Esophagus squamous epithelium (tissue), 5 donors: ENCODE data around the gene TTC39A. TPM values are rescaled to one million over a fixed set of nuclear protein-coding genes. Genes with fewer than 3 reads are reported as not detected.

ENCODE experiments used
- DNase-seq: peaks from one replicate; lab custom pipeline; 2025; lab: John Stamatoyannopoulos, UW
- H3K27ac ChIP-seq, 4 donors: fragments of 200-600 bp; sonication (generic); one replicate each; pipeline ENCODE4 v1.5.1; 2016 to 2019; ENCODE audit warnings: mild to moderate bottlenecking in 1 of 4
- H3K27me3 ChIP-seq, 4 donors: fragments of 200-600 bp; sonication (generic); 1 replicate in 3 of 4; 2 replicates in 1 of 4; pipeline versions ENCODE4 v1.5.1 to v1.6.0; 2017 to 2021; ENCODE audit warnings: antibody characterized with exemption in 1 of 4
- H3K36me3 ChIP-seq, 3 donors: fragments of 200-600 bp; sonication (generic); one replicate each; pipeline ENCODE4 v1.5.1; 2016 to 2019
- H3K4me1 ChIP-seq, 3 donors: fragments of 200-600 bp; sonication (generic); one replicate each; pipeline ENCODE4 v1.5.1; 2017 to 2019
- H3K4me3 ChIP-seq, 4 donors: fragments of 200-600 bp; sonication (generic); 1 replicate in 3 of 4; 2 replicates in 1 of 4; pipeline ENCODE4 v1.5.1; 2016 to 2019; ENCODE audit warnings: mild to moderate bottlenecking in 2 of 4, moderate library complexity in 1 of 4
- H3K9me3 ChIP-seq, 3 donors: fragments of 200-600 bp; sonication (generic); one replicate each; pipeline ENCODE4 v1.5.1; 2016 to 2019
- POLR2A ChIP-seq, 4 donors: fragments of 450-650 bp; IDR thresholded peaks; one replicate each; pipeline ENCODE4 v1.6.1; 2017; ENCODE audit warnings: antibody characterized with exemption in 4 of 4, mild to moderate bottlenecking in 4 of 4, moderate library complexity in 3 of 4
- WGBS, 2 donors: methylation state at CpG; one replicate each; pipeline ENCODE4 v1.1.5; 2018; 5-methylcytosine and 5-hydroxymethylcytosine counted together
- intact Hi-C: fragments of 100-400 bp; cut with DNase I; formaldehyde crosslinking; loops from one replicate; pipeline ENCODE4 v1.15.0; 2022
- total RNA-seq, 4 donors: library from RNA; depleted of rRNA; stranded (reverse); fragments of >200 nt; gene quantifications; one replicate each; pipeline ENCODE4 v1.1.0, GENCODE V29; 2016
- TF ChIP-seq, protein P1 (sequence below), 6 experiments: fragments of 450-650 bp in 4 of 6; fragments of 200-600 bp in 2 of 6; sonication (generic) in 2 of 6; IDR thresholded peaks; one replicate each; pipeline ENCODE4 v1.5.1; 2016 to 2019; ENCODE audit warnings: antibody characterized with exemption in 6 of 6, mild to moderate bottlenecking in 4 of 6, moderate library complexity in 4 of 6
- donor health status: DM: yes; HTN: yes; CAD: no.

TTC39A gene
- total RNA-seq, 4 donors from 2014 or later = 16.4 to 60.9 (median 48.8) TPM

DNA sequence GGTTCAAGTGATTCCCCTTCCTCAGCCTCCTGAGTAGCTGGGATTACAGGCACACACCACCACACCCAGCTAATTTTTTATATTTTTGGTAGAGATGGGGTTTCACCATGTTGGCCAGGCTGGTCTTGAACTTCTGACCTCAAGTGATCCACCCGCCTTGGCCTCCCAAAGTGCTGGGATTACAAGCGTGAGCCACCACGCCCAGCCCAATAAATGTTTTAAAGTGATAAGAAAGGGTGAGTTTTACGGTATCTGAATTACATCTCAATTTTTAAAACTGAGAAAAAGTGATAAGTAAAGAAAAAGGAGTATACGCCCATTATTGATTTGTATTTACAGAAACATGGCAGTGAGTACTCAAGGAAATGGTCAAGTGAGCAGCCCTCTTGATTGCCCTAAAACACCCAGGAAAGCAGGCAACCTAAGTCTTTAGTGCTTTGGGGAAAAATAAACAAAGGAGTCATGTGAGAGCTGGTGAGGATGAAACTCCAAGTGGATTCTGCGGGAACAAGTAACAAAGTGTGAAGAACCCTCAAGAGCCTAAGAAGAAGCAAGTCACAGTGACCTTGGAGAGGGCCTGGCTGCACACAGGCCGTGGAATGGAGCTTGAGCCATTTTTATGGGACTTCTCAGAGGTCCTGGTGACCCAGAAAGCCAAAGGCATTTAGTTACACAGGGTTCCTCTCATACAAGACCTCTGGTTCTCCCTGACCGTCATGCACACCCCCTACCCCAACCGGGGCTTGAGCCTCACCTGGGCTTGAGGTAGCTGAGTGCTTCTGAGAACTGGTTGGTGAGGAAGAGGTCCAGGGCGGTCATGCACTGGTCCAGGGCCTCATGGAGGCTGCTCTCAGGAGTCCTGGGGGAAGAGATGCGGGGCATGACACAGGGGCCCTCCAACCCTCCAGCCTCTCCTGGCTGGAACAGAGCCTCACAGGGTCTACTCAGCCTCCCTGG lies 9.1 kb downstream of the TTC39A start:
- 89 to 92% methylated on average over 6 to 10 of the region's 11 CpGs for WGBS, 2 donors
- H3K27me3 ChIP-seq = no peaks in the 10 kb centered on the region
- DNase-seq = no peak
- peaks cover 0 to 4% (median 0%) of the 10 kb centered on the region in 3 donors for H3K4me1 ChIP-seq
- H3K27ac ChIP-seq = no peak overlapping the region
- H3K9me3 ChIP-seq = no peaks in the 10 kb centered on the region
- no peak overlapping the region for H3K4me3 ChIP-seq
- no peak for TF ChIP-seq POLR2A (IDR thresholded peaks at IDR 0.05)
- TF ChIP-seq, protein P1, sequence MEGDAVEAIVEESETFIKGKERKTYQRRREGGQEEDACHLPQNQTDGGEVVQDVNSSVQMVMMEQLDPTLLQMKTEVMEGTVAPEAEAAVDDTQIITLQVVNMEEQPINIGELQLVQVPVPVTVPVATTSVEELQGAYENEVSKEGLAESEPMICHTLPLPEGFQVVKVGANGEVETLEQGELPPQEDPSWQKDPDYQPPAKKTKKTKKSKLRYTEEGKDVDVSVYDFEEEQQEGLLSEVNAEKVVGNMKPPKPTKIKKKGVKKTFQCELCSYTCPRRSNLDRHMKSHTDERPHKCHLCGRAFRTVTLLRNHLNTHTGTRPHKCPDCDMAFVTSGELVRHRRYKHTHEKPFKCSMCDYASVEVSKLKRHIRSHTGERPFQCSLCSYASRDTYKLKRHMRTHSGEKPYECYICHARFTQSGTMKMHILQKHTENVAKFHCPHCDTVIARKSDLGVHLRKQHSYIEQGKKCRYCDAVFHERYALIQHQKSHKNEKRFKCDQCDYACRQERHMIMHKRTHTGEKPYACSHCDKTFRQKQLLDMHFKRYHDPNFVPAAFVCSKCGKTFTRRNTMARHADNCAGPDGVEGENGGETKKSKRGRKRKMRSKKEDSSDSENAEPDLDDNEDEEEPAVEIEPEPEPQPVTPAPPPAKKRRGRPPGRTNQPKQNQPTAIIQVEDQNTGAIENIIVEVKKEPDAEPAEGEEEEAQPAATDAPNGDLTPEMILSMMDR (IDR thresholded peaks at IDR 0.05) = no peak
- H3K36me3 ChIP-seq = no peaks in the 10 kb centered on the region
- intact Hi-C loops = no loop called here

DNA sequence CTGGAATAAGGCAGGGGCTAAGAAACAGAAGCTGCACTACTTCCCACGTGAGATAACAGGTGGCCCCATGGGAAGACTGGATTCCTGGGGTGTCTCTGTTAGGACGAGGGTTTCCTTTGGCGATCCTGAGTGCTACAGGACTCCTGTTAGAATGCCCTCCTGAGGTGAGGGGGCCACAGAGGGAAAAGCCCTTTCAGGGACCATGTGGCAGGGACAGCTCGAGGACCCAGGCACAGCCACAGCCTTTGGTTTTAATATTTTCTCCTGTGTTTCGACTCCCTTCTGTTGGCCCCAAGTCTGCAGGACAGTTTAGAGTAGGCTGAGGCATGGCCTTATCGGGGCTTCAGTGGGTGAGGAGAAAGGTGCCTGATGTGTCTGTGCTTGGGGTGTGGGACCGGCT lies 12.6 kb downstream of the TTC39A start:
- DNase-seq = no peak
- Histone ChIP-seq H3K27ac (no peak overlapping the region), H3K9me3 (no peaks in the 10 kb centered on the region), H3K4me3 (no peak overlapping the region), H3K36me3 (no peaks in the 10 kb centered on the region), H3K4me1 (peaks cover 21 to 38% (median 29%) of the 10 kb centered on the region in 3 donors), H3K27me3 (no peaks in the 10 kb centered on the region)
- intact Hi-C loops = no loop called here
- TF ChIP-seq, protein P1 (IDR thresholded peaks at IDR 0.05) = no peak
- TF ChIP-seq POLR2A (IDR thresholded peaks at IDR 0.05) = no peak
- WGBS, 2 donors = 87 to 89% methylated on average over 4 to 7 of the region's 7 CpGs

DNA sequence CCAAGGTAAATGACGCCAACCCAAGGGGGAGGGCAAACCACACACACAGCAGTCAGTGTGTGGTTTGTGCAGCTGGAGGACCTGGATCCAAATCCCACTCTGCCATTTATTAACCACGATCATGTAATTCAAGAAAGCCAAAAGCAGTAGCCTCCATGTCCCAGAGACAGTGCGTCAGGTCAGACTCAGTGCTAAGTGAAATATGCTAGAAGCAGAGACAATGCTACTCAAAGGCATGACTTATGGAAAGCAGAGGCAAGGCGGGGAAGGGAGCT lies 13.6 kb downstream of the TTC39A start:
- Histone ChIP-seq H3K4me3 (no peak overlapping the region), H3K27ac (no peak overlapping the region), H3K36me3 (peaks cover 0 to 7% (median 0%) of the 10 kb centered on the region in 3 donors), H3K4me1 (peaks cover 21 to 39% (median 29%) of the 10 kb centered on the region in 3 donors), H3K27me3 (no peaks in the 10 kb centered on the region), H3K9me3 (no peaks in the 10 kb centered on the region)
- no peak for DNase-seq
- no peak for TF ChIP-seq POLR2A (IDR thresholded peaks at IDR 0.05)
- TF ChIP-seq, protein P1 (IDR thresholded peaks at IDR 0.05) = no peak
- intact Hi-C loops = no loop called here
- 83 to 94% methylated on average over 2 to 4 of the region's 4 CpGs for WGBS, 2 donors

DNA sequence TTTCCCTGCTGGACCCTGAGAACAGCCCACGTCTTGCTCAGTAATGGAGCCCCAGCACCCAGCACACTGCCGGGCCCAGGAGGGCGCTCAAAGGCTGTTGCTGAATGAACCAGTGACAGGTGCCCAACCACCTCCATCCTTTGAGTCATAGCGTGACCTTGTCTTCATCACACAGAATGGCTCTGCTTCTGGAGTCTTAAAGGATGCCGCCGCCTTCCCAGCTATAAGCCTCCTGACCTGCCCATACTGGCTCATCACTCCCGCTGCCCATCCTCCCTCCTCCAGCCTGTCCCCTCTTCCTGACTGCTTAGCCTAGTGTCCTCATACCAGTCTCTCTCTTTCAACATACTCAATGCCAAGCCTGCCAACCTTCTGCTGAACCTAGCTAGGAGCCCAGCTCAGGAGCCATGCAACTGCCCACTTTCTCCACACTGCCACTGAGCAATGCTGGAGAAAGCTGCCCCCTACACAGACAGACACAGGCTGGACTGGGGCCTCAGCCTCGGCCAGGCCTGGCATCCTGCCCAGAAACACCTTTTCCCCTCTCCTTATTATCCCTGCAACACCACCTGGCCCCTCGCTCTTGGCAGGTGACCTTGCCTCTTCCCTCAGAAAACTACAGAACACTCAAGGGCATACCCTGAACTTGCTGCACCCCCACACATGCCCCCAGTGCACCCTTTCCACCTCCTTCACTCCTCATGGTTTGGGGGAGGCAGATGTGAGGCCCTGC lies 14.1 kb downstream of the TTC39A start:
- H3K27ac ChIP-seq = peak overlapping the region in 3 of 4 donors; percentile 83 to 90 (median 87)

More for the DNA sequence above, 14.1 kb downstream of the TTC39A start:
- 80 to 81% methylated on average over 6 to 9 of the region's 9 CpGs for WGBS, 2 donors
- H3K27me3 ChIP-seq = no peaks in the 10 kb centered on the region
- H3K4me3 ChIP-seq = no peak overlapping the region
- DNase-seq = no peak
- no peaks in the 10 kb centered on the region for H3K9me3 ChIP-seq
- no peak for TF ChIP-seq POLR2A (IDR thresholded peaks at IDR 0.05)
- TF ChIP-seq, protein P1 (IDR thresholded peaks at IDR 0.05) = no peak
- H3K4me1 ChIP-seq = peaks cover 21 to 39% (median 29%) of the 10 kb centered on the region in 3 donors
- intact Hi-C loops = no loop called here
- H3K36me3 ChIP-seq = peaks cover 0 to 11% (median 0%) of the 10 kb centered on the region in 3 donors
